Loucy (cell line): ENCODE results near the gene AGPAT3.

Experiments
- CTCF ChIP-seq: fragments of 200-600 bp; sonication (generic); conservative IDR thresholded peaks from 2 replicates; pipeline ENCODE4 v1.5.1; 2014; ENCODE audit warnings: mild to moderate bottlenecking, antibody characterized with exemption, low read length
- EZH2phosphoT487 ChIP-seq: fragments of 200-600 bp; IDR thresholded peaks from 2 replicates; pipeline ENCODE4 v1.6.1; 2018; ENCODE audit warnings: antibody characterized with exemption, mild to moderate bottlenecking, moderate library complexity, borderline replicate concordance

DNA sequence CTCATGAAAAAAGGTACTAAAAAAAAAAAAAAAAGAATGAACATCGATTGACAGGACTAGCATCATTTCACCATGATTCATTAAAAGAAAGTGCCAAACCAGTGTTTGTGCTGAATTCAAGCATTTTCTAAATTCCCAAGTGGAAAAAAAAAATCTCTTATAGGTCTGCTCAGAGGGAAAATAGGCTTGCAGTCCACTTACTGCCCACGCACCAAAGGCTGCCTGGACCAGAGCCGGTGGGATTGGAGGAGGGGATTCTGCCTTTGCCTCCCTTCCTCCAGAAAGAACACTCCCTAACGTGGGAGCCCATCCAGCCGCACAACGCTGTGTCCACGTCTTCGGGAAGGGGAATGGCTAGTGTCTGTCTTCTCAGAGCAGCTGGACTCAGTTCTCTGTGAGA, 141.6 kb downstream of the AGPAT3 start:
- TF ChIP-seq CTCF (no peak), EZH2phosphoT487 (no peak)
